GM12801 (cell line): ENCODE data around the gene FLNA.

Experiments used
- TF ChIP-seq, protein P1 (sequence below): IDR thresholded peaks from one replicate; pipeline ENCODE4 v1.5.1; 2011; ENCODE audit warnings: control low read depth; ENCODE audit not compliant: insufficient read length; ENCODE audit errors: extremely low read depth

The FLNA gene

GRCh38 chrX:154374313-154375155 is at the start of gene FLNA:
Gene FLNA, minus strand, starts transcription at chrX:154374634. Its CDS starts 3,389 bp downstream, at chrX:154371245.
- TF ChIP-seq, protein P1, sequence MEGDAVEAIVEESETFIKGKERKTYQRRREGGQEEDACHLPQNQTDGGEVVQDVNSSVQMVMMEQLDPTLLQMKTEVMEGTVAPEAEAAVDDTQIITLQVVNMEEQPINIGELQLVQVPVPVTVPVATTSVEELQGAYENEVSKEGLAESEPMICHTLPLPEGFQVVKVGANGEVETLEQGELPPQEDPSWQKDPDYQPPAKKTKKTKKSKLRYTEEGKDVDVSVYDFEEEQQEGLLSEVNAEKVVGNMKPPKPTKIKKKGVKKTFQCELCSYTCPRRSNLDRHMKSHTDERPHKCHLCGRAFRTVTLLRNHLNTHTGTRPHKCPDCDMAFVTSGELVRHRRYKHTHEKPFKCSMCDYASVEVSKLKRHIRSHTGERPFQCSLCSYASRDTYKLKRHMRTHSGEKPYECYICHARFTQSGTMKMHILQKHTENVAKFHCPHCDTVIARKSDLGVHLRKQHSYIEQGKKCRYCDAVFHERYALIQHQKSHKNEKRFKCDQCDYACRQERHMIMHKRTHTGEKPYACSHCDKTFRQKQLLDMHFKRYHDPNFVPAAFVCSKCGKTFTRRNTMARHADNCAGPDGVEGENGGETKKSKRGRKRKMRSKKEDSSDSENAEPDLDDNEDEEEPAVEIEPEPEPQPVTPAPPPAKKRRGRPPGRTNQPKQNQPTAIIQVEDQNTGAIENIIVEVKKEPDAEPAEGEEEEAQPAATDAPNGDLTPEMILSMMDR: no peak

DNA sequence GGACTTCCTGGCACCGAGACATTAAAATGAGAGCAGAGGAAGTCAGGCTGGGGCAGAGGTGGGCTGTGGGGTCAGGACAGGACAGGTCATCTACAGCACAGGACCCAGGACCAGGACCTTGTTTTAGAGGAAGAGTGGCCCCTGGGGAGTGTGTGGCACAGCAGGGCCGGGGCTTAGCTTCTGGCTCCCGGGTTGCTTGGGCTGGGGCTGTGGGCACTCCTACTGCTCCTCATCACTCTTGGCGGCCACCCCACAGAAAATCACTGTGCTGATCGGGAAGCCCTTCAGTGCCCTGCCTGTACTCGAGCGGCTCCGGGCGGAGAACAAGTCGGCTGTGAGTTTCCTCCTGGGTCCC is 45.9 kb upstream of the FLNA start:
- TF ChIP-seq, protein P1: no peak

GRCh38 chrX:154419688-154420401 is 45.4 kb upstream of the FLNA start:
- TF ChIP-seq, protein P1: no peak

DNA sequence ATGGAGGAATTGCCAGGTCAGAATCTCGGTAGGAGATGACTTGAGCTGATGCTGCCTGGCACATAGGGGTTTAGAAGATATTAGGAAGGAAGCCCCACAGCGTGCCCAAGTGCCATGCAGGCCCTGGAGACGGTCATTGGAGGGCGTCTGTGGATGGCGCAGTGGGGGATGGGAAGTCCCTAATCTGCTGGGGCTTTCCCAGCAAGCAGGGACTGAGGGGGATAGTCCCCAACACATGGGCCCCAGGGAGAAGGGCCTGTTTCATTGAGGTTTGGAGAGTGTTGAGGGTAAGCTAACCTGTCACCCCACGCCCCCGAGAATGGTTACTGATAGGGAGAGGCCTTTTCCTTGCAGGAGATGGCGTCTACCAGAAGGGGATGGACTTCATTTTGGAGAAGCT is 44.8 kb upstream of the FLNA start:
- TF ChIP-seq, protein P1: no peak

GRCh38 chrX:154417157-154417556 is 42.7 kb upstream of the FLNA start:
- TF ChIP-seq, protein P1: no peak

- TF ChIP-seq, protein P1: no peak
Observed at GRCh38 chrX:154413142-154413541, 38.7 kb upstream of the FLNA start.

GRCh38 chrX:154412468-154412867 is 38.0 kb upstream of the FLNA start:
- TF ChIP-seq, protein P1: no peak
